HEK293 (cell line): ENCODE data around the gene NECAB3.

Experiments
- BCL11A ChIP-seq: fragments of 450-650 bp; formaldehyde crosslinking; IDR thresholded peaks from 2 replicates; pipeline ENCODE4 v1.5.1; 2016; ENCODE audit warnings: low read depth, missing biosample characterization, missing genetic modification characterization
- HOXD13 ChIP-seq: sonication (generic); formaldehyde crosslinking; IDR thresholded peaks from 2 replicates; pipeline ENCODE4 v1.8.0; 2022; ENCODE audit warnings: missing genetic modification reagents, borderline replicate concordance
- KLF1 ChIP-seq: fragments of 450-650 bp; formaldehyde crosslinking; IDR thresholded peaks from 2 replicates; pipeline ENCODE4 v1.5.1; 2016; ENCODE audit warnings: missing biosample characterization, missing genetic modification characterization
- MYNN ChIP-seq: fragments of 450-650 bp; formaldehyde crosslinking; IDR thresholded peaks from 2 replicates; pipeline ENCODE4 v1.5.1; 2016; ENCODE audit warnings: missing biosample characterization, missing genetic modification characterization, borderline replicate concordance
- SP2 ChIP-seq: fragments of 450-650 bp; formaldehyde crosslinking; IDR thresholded peaks from 2 replicates; pipeline ENCODE4 v1.5.1; 2016; ENCODE audit warnings: missing biosample characterization, missing genetic modification characterization
- YY1 ChIP-seq: fragments of 450-650 bp; formaldehyde crosslinking; IDR thresholded peaks from 2 replicates; pipeline ENCODE4 v1.5.1; 2018; ENCODE audit warnings: missing biosample characterization, missing genetic modification characterization
- ZBTB1 ChIP-seq: fragments of 450-650 bp; formaldehyde crosslinking; IDR thresholded peaks from 2 replicates; pipeline ENCODE4 v1.5.1; 2016; ENCODE audit warnings: missing biosample characterization, missing genetic modification characterization
- ZBTB8A ChIP-seq: fragments of 450-650 bp; formaldehyde crosslinking; IDR thresholded peaks from 2 replicates; pipeline ENCODE4 v1.5.1; 2016; ENCODE audit warnings: missing biosample characterization, missing genetic modification characterization
- ZEB2 ChIP-seq: fragments of 450-650 bp; formaldehyde crosslinking; IDR thresholded peaks from 2 replicates; pipeline ENCODE4 v1.5.1; 2016; ENCODE audit warnings: missing biosample characterization, missing genetic modification characterization
- ZFP3 ChIP-seq: fragments of 450-650 bp; formaldehyde crosslinking; IDR thresholded peaks from 2 replicates; pipeline ENCODE4 v1.5.1; 2016; ENCODE audit warnings: low read depth, missing biosample characterization, missing genetic modification characterization
- ZNF10 ChIP-seq: fragments of 450-650 bp; formaldehyde crosslinking; IDR thresholded peaks from 2 replicates; pipeline ENCODE4 v1.5.1; 2017; ENCODE audit warnings: missing biosample characterization, missing genetic modification characterization
- ZNF112 ChIP-seq: fragments of 450-650 bp; formaldehyde crosslinking; IDR thresholded peaks from 2 replicates; pipeline ENCODE4 v1.5.0; 2017; ENCODE audit warnings: missing biosample characterization, missing genetic modification characterization
- ZNF132 ChIP-seq: fragments of 450-650 bp; formaldehyde crosslinking; IDR thresholded peaks from 2 replicates; pipeline ENCODE4 v1.5.1; 2017; ENCODE audit warnings: missing biosample characterization, missing genetic modification characterization, borderline replicate concordance
- ZNF133 ChIP-seq: fragments of 450-650 bp; formaldehyde crosslinking; IDR thresholded peaks from 2 replicates; pipeline ENCODE4 v1.5.1; 2016; ENCODE audit warnings: missing biosample characterization, missing genetic modification characterization
- ZNF138 ChIP-seq: fragments of 450-650 bp; formaldehyde crosslinking; IDR thresholded peaks from 2 replicates; pipeline ENCODE4 v1.5.1; 2016; ENCODE audit warnings: missing biosample characterization, missing genetic modification characterization, borderline replicate concordance
- ZNF155 ChIP-seq: fragments of 450-650 bp; formaldehyde crosslinking; IDR thresholded peaks from 2 replicates; pipeline ENCODE4 v1.5.1; 2016; ENCODE audit warnings: missing biosample characterization, missing genetic modification characterization
- ZNF174 ChIP-seq: fragments of 450-650 bp; formaldehyde crosslinking; IDR thresholded peaks from 2 replicates; pipeline ENCODE4 v1.5.0; 2017; ENCODE audit warnings: missing biosample characterization, mild to moderate bottlenecking, missing genetic modification characterization
- ZNF19 ChIP-seq: fragments of 450-650 bp; formaldehyde crosslinking; IDR thresholded peaks from 2 replicates; pipeline ENCODE4; 2016; ENCODE audit warnings: missing biosample characterization, missing genetic modification characterization, low read depth
- ZNF211 ChIP-seq: fragments of 450-650 bp; formaldehyde crosslinking; IDR thresholded peaks from 2 replicates; pipeline ENCODE4 v1.5.1; 2016; ENCODE audit warnings: low read depth, missing biosample characterization, missing genetic modification characterization
- ZNF335 ChIP-seq: fragments of 450-650 bp; formaldehyde crosslinking; conservative IDR thresholded peaks from 2 replicates; pipeline ENCODE4 v1.5.1; 2016; ENCODE audit warnings: missing biosample characterization, missing genetic modification characterization
- ZNF416 ChIP-seq: fragments of 450-650 bp; formaldehyde crosslinking; IDR thresholded peaks from 2 replicates; pipeline ENCODE4 v1.5.1; 2016; ENCODE audit warnings: missing biosample characterization, missing genetic modification characterization
- ZNF433 ChIP-seq: fragments of 450-650 bp; formaldehyde crosslinking; IDR thresholded peaks from 2 replicates; pipeline ENCODE4 v1.5.1; 2016; ENCODE audit warnings: missing biosample characterization, missing genetic modification characterization, low read depth
- ZNF530 ChIP-seq: fragments of 450-650 bp; formaldehyde crosslinking; IDR thresholded peaks from 2 replicates; pipeline ENCODE4 v1.5.1; 2016; ENCODE audit warnings: low read depth, missing biosample characterization, missing genetic modification characterization
- ZNF596 ChIP-seq: fragments of 450-650 bp; IDR thresholded peaks from 2 replicates; pipeline ENCODE4 v1.5.0; 2018; ENCODE audit warnings: missing biosample characterization, mild to moderate bottlenecking, missing genetic modification characterization, moderate library complexity
- ZNF600 ChIP-seq: fragments of 450-650 bp; formaldehyde crosslinking; IDR thresholded peaks from 2 replicates; pipeline ENCODE4 v1.5.1; 2016; ENCODE audit warnings: missing biosample characterization, missing genetic modification characterization
- ZNF658 ChIP-seq: fragments of 450-650 bp; formaldehyde crosslinking; IDR thresholded peaks from 2 replicates; pipeline ENCODE4; 2016; ENCODE audit warnings: missing biosample characterization, missing genetic modification characterization
- ZNF76 ChIP-seq: fragments of 450-650 bp; formaldehyde crosslinking; IDR thresholded peaks from 2 replicates; pipeline ENCODE4; 2016; ENCODE audit warnings: low read depth, missing biosample characterization, missing genetic modification characterization, borderline replicate concordance
- ZNF777 ChIP-seq: fragments of 450-650 bp; formaldehyde crosslinking; IDR thresholded peaks from 2 replicates; pipeline ENCODE4 v1.5.1; 2017; ENCODE audit warnings: missing biosample characterization, missing genetic modification characterization, borderline replicate concordance
- ZNF837 ChIP-seq: fragments of 450-650 bp; formaldehyde crosslinking; IDR thresholded peaks from 2 replicates; pipeline ENCODE4 v1.5.1; 2016; ENCODE audit warnings: missing biosample characterization, missing genetic modification characterization
- ZSCAN23 ChIP-seq: fragments of 450-650 bp; formaldehyde crosslinking; IDR thresholded peaks from 2 replicates; pipeline ENCODE4 v1.5.1; 2016; ENCODE audit warnings: missing biosample characterization, missing genetic modification characterization
- TF ChIP-seq, protein P1 (sequence below): fragments of 450-650 bp; formaldehyde crosslinking; IDR thresholded peaks from 2 replicates; pipeline ENCODE4 v1.5.1; 2016; ENCODE audit warnings: missing biosample characterization, missing genetic modification characterization, low read depth
- TF ChIP-seq, protein P2 (sequence below): fragments of 450-650 bp; formaldehyde crosslinking; IDR thresholded peaks from 2 replicates; pipeline ENCODE4 v1.5.1; 2016; ENCODE audit warnings: missing biosample characterization, missing genetic modification characterization
- TF ChIP-seq, protein P3 (sequence below): fragments of 450-650 bp; formaldehyde crosslinking; IDR thresholded peaks from 2 replicates; pipeline ENCODE4 v1.5.1; 2016; ENCODE audit warnings: missing biosample characterization, missing genetic modification characterization
- TF ChIP-seq, protein P4 (sequence below): fragments of 450-650 bp; formaldehyde crosslinking; IDR thresholded peaks from 2 replicates; pipeline ENCODE4 v1.5.1; 2016; ENCODE audit warnings: missing biosample characterization, missing genetic modification characterization

The NECAB3 gene

DNA sequence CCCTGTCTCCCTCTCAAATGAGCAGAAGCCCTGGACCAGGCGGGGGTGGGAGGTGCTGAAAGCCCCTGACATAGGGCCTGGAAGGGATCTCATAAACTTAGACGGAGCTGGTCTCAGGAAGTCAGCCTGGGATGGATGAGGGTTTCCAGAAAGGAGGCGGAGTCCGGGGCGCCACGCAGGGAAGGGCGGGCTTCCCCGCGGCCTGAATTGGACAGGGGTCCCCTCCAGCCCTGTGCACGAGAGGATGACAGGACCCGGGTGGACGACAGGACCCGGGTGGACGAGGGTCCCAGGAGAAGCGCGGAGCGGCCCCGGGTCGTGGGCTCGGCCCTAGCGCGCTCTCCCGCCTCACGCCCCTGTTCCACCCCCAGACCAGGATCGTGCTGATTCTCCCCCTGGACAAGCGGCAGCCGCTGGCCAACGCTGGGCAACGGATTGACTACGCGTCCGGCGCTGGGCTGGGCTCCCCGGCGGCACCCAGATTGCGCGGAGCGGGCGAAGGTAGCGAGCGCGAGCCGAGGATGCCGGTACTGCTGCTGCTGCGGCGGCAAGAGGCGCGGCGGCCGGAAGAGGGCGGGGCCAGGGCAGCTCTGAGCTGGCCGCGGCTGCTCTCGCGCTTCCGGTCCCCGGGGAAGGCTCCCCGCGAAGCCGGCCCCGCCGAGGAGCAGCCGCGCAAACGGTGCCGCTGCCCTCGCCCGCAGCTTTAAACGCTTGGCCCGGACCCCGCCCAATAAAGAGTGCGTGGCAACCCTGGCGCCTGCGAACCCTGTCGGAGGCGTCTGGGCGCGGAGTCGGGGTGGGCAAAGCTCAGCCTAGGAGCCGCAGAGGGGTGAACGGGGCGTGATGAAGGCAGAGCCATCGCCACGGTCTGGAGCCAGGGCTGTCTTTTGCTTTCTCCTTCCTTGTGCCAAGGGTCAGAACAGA, 10.8 kb downstream of the NECAB3 start (continued):
- TF ChIP-seq, protein P1, sequence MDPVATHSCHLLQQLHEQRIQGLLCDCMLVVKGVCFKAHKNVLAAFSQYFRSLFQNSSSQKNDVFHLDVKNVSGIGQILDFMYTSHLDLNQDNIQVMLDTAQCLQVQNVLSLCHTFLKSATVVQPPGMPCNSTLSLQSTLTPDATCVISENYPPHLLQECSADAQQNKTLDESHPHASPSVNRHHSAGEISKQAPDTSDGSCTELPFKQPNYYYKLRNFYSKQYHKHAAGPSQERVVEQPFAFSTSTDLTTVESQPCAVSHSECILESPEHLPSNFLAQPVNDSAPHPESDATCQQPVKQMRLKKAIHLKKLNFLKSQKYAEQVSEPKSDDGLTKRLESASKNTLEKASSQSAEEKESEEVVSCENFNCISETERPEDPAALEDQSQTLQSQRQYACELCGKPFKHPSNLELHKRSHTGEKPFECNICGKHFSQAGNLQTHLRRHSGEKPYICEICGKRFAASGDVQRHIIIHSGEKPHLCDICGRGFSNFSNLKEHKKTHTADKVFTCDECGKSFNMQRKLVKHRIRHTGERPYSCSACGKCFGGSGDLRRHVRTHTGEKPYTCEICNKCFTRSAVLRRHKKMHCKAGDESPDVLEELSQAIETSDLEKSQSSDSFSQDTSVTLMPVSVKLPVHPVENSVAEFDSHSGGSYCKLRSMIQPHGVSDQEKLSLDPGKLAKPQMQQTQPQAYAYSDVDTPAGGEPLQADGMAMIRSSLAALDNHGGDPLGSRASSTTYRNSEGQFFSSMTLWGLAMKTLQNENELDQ (tag by site-specific recombination), result no peak
- TF ChIP-seq, protein P2, sequence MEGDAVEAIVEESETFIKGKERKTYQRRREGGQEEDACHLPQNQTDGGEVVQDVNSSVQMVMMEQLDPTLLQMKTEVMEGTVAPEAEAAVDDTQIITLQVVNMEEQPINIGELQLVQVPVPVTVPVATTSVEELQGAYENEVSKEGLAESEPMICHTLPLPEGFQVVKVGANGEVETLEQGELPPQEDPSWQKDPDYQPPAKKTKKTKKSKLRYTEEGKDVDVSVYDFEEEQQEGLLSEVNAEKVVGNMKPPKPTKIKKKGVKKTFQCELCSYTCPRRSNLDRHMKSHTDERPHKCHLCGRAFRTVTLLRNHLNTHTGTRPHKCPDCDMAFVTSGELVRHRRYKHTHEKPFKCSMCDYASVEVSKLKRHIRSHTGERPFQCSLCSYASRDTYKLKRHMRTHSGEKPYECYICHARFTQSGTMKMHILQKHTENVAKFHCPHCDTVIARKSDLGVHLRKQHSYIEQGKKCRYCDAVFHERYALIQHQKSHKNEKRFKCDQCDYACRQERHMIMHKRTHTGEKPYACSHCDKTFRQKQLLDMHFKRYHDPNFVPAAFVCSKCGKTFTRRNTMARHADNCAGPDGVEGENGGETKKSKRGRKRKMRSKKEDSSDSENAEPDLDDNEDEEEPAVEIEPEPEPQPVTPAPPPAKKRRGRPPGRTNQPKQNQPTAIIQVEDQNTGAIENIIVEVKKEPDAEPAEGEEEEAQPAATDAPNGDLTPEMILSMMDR (tag by site-specific recombination), result 0 out of 2 replicates have a peak, but pooled peaks have one; percentile 14
- TF ChIP-seq ZNF133 (tag by site-specific recombination), result no peak
- TF ChIP-seq KLF1 (tag by site-specific recombination), result peak; percentile 17; the same call in 1 of the 2 replicates
- no peak for TF ChIP-seq ZNF530 (tag by site-specific recombination)
- TF ChIP-seq ZFP3, result no peak
- no peak for TF ChIP-seq ZNF777 (tag by site-specific recombination)
- TF ChIP-seq SP2 (tag by site-specific recombination), result peak; percentile 58
- peak; percentile 57; the same call in 1 of the 2 replicates for TF ChIP-seq ZEB2 (tag by site-specific recombination)
- TF ChIP-seq ZBTB1 (tag by site-specific recombination), result 0 out of 2 replicates have a peak, but pooled peaks have one; percentile 9
- TF ChIP-seq HOXD13 (CRISPR knock-in tag), result no peak
- peak; percentile 96 for TF ChIP-seq ZNF335 (tag by site-specific recombination)
- TF ChIP-seq BCL11A (tag by site-specific recombination), result no peak
- no peak for TF ChIP-seq ZNF596
- no peak for TF ChIP-seq ZNF433 (tag by site-specific recombination)
- TF ChIP-seq, protein P3, sequence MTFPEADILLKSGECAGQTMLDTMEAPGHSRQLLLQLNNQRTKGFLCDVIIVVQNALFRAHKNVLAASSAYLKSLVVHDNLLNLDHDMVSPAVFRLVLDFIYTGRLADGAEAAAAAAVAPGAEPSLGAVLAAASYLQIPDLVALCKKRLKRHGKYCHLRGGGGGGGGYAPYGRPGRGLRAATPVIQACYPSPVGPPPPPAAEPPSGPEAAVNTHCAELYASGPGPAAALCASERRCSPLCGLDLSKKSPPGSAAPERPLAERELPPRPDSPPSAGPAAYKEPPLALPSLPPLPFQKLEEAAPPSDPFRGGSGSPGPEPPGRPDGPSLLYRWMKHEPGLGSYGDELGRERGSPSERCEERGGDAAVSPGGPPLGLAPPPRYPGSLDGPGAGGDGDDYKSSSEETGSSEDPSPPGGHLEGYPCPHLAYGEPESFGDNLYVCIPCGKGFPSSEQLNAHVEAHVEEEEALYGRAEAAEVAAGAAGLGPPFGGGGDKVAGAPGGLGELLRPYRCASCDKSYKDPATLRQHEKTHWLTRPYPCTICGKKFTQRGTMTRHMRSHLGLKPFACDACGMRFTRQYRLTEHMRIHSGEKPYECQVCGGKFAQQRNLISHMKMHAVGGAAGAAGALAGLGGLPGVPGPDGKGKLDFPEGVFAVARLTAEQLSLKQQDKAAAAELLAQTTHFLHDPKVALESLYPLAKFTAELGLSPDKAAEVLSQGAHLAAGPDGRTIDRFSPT (tag by site-specific recombination), result peak; percentile 72
- TF ChIP-seq ZNF658 (tag by site-specific recombination), result no peak
- no peak for TF ChIP-seq ZNF211 (tag by site-specific recombination)
- peak; percentile 80 for TF ChIP-seq ZNF76 (tag by site-specific recombination)
- no peak; the same call in 1 of the 2 replicates for TF ChIP-seq ZNF10 (tag by site-specific recombination)
- TF ChIP-seq ZNF416 (tag by site-specific recombination), result no peak
- TF ChIP-seq ZNF132 (tag by site-specific recombination), result no peak
- TF ChIP-seq, protein P4, sequence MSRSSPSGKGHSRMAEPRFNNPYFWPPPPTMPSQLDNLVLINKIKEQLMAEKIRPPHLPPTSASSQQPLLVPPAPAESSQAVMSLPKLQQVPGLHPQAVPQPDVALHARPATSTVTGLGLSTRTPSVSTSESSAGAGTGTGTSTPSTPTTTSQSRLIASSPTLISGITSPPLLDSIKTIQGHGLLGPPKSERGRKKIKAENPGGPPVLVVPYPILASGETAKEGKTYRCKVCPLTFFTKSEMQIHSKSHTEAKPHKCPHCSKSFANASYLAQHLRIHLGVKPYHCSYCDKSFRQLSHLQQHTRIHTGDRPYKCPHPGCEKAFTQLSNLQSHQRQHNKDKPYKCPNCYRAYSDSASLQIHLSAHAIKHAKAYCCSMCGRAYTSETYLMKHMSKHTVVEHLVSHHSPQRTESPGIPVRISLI, result no peak
- TF ChIP-seq ZNF155 (tag by site-specific recombination), result no peak
- TF ChIP-seq MYNN, result no peak
- TF ChIP-seq ZNF600 (tag by site-specific recombination), result peak; percentile 68
- no peak for TF ChIP-seq ZNF19 (tag by site-specific recombination)
- 0 out of 2 replicates have a peak, but pooled peaks have one; percentile 34 for TF ChIP-seq YY1 (tag by site-specific recombination)
- peak; percentile 68 for TF ChIP-seq ZBTB8A (tag by site-specific recombination)
- TF ChIP-seq ZNF837, result 0 out of 2 replicates have a peak, but pooled peaks have one; percentile 49
- TF ChIP-seq ZNF112 (tag by site-specific recombination), result no peak
- no peak for TF ChIP-seq ZNF138 (tag by site-specific recombination)
- TF ChIP-seq ZSCAN23 (tag by site-specific recombination), result no peak
- TF ChIP-seq ZNF174 (tag by site-specific recombination), result no peak
